ENCODE results near the gene USP6NL.
A peak's percentile ranks its signal among the peaks of the same experiment; 100 is the strongest.

The USP6NL gene

DNA sequence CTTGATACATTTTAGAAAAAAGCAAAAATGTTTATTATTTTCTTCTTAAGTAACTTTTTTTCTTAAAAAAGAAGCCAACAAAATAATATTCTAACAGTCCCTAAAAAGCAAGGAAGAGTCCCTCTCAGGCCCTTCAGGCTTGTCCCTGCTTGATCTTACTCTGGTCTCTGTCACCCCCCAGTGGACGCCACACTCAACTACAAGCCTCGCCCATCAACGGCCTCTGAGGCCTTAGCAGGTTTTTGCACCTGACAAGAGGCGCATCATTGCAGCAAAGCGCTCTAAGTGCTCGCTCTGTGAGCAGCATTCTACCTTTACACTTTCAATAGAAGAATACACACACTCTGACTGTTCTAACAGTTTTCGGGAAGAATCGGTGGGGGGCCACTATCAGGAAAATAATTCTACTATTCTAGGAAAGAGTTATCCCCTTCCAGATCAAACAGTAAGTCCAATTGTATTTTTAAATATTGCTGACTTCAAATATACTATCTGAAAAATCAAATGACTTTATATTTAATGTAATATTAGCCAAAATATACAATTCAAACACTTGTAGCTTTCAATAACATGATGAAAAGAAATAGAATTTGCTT, 139.2 kb downstream of the USP6NL start:
- DNase-seq = peak; percentile 28

DNA sequence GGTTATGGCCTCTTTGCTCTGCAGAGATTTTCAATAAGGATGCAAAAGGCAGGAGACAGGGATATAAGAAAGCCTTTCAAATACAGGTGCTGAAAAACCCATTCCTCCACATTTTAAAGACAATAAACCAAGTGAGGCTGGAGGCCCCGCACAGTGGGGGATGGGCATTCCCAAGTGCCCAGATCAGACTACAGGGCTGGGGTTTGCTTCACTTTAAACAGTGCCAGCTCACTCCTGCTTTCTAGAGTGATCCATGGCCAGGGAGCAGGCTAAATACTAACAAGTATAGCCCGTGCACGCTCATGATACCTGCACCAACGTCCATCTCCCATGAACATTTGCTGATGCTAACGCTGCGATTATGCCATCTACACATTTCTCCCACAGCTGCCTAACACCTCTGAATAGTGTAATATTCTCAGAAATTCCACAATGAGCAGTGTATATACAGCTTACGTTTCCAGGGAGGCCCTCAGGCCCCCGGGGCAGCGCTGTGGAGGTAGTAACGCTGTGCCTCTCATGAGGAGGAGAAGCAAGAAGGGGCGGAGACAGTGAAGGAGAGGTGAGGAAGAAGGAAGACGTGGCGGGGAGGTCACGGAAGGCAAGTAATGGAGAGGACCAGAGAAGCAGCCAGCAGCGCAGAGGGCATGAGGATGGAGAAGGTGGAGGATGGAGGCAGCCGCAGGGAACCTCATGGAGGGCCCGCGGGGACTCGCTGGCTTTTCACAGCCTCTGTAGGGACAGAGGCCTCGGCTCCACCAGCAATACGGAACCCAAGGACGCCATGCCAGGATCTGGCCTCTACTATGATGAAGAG, 141.7 kb downstream of the USP6NL start:
- no peak for DNase-seq

DNA sequence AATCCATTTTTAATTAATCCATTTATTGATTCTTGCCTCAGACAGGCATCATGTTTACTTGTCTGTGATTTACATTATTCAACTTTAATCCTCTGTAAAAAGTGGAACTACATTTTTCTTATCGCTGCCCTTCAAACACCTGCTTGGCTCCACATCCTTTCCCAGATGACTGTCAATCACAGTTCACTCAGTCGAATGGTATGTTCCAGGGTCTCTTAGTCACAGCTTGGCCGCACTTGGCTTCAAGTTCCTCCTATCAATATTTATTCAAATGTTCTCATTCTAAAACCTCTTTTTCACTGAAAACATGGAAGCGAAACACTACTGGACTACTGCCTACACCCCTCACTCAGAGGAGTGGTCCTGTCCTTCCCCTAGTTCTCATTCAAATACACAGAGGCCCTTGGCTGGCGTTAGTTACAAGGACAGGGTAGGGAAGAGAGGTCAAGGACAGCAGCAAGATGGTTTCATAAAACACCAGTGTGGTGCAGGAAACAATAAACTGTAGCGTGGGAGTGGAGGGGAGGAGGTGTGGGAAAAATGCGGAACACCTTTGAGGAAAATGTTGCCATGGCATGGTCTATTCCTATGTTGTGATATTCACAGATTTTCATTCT, 143.2 kb downstream of the USP6NL start:
- no peak for DNase-seq

DNA sequence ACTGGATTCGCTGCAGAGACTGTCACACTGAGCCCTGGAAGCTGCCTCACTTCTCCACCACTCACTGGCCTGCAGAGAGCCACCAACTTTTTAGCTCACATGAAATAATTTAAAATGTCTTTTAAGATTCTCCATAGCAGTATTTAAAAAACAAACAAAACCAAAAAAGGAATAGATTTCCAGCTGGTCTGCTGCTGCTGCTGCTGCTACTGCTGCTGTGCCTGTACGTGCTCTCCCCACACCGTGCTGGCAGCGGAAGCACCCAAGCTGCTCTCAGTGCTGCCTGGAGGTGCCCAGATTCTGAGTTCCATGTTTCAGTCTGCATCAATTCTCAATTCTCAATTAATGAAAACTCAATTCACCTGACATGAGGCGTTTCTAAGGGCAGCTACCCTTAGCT, 146.0 kb downstream of the USP6NL start:
- DNase-seq = no peak

DNA sequence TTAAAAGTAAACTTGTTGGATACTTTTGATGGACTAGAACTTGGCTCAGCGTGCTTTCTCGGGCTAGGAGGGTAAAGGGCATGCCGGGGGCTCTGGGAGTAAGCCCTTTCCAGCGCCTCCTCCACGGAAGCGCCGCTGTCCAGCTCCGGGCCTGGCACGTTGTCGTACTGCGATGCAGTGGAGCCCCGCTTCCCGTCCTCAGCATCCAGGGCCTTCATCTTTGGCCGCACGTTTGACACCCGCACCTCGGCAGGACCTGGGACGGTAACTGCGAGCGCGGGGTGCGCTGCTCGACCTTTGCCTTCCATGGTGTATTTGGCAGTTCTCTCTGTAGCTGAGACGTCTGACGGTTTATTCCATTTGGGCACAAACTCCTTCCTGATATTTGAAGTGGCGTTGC, 148.3 kb downstream of the USP6NL start:
- DNase-seq = no peak

DNA sequence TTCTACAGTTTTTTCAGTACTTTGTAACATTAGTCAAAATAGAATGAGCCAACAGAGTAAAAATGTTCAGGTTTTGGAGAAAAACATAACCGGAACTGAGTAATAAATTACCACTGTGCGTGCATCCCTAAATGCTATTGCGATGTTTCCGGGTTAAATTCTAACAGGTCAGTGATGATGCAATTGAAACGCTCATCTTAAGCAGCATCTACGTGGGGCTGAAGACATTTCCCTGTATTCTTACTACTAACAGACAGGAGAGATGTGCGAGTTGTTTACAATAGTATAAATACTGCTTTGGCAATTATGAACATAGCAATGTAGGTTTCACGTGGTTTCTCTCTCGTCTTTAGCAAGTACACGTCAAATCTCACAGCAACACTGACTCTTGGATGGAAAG, 149.4 kb downstream of the USP6NL start:
- no peak for DNase-seq

DNA sequence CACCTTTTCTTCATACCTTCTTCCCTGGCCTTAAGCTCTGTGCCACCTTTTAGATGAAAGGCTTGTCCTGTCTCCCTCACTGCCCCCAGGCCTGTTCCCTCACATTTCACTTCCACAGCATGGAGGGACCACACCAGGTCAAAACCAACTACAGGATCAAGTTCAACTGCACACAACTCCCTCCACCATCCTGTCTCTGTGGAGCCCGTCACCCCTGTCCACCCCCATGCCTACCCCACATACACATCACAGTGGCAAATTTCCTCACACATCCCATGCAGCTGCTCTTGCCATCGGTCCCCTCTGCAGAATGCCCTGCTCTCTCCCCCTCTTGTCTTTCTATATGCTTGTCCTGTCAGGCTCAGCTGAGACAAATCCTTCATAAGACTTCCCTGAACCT, 154.1 kb downstream of the USP6NL start:
- DNase-seq = no peak

DNA sequence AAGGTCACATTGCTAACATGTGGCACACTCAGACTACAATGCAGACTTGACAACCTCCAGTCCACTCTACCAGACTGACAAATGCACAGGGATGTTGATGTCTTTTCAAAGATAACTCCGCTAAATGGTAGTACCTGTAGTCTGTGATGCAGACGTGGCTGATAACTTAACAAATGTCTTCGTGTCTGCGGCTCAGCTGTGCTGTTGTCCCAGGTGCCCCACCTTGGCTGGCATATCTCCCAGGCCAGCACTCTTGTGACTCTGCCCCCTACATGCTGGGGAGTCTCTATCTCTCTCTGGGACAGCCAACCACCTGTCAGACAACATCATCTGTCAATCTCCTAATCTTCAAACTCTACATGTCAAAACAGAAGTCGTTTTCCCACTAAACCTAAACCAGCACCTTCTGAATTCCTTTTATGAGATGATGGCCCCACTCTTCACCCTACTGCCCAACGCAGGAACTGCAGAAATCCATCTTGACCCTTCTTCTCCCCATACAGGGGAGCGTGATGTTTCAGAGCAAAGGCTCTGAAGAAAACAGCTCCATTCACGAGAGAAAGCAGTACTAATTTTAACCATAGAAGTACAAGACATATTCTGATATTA, 156.4 kb downstream of the USP6NL start:
- DNase-seq = no peak

DNA sequence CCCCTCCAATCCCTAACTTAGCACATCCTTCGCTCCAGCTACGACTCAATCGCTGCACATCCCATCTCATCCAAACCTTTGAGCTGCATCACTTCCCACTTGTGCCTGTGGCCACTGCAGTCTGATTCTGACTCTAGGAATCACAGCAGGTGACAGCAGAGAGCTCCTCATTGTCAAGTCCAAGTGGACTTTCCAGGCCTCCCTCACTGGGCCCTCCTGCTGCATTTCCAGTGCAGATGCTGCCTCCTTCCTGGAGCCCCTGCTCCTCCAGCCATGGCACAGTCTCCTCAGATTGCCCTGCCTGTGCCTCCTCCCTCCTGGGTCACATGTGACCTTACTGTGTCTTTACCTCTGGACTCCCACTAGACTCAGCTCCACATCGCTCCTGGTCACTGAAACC, 157.3 kb downstream of the USP6NL start:
- DNase-seq = no peak

DNA sequence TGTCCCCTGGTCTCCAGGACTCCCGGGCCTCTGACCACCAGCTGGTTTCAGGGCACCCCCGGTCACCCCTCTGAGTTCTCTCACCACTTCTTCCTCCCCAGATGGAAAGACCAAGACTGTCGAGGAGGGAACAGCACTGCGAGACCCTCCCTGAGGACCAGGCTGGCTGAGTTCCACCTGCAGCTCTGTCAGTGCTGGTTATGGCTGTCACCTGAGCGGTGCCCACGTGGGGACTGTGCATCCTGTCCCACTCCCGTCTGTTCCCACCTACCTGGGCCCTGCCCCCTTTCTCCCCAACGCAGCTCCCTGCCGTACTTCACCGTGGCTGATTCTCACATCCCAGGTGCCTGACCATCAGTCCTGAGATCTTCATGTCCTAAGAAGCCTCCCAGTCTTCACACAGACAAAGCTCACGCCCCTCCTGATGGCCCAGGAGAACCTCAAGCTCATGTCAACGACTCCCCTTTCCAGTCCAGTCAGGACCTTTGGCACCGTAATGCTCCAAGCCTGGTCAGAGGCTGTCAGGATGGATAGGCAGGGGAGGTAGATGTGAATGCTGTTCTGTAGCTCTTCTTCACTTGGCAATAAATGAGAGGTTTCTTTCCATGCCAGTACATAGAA, 159.7 kb downstream of the USP6NL start:
- DNase-seq = no peak

DNA sequence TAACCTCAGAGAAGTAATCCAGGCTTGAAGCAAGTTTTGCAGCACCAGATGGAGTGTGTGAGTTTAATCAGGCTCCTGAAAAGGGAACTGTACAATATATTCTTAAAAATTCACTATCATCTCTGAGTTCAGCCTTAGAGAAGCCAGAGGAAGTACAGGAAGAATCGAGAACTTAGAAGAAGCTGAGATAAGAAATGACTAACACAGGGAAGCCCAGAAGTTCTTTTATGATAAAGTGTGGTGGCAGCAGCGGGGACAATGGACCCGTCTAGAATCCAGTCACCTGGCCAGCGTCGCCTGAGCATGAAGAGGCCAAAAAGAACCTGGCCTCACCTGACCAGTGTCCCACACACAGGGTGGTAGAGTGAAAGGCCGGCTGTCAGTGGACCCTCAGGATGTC, 161.0 kb downstream of the USP6NL start:
- no peak for DNase-seq

DNA sequence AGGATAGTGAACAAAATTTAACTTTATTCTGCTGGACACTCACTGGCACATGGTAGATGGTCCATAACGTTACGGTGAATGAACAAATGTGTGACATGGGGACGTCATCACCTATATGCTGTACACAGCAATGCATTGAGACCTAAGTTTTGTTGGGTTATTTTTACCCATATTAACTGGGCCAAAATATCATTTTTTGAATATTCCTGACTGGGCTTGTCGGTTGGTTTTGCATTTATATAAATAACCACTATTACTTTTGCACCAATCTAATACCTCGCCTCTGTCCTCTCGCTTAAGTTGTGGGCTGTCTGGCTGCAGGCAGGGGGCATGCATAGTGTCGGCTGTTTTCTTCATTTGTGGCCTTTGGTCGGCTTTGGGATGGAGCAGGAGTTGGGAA, 161.7 kb downstream of the USP6NL start:
- no peak for DNase-seq

DNA sequence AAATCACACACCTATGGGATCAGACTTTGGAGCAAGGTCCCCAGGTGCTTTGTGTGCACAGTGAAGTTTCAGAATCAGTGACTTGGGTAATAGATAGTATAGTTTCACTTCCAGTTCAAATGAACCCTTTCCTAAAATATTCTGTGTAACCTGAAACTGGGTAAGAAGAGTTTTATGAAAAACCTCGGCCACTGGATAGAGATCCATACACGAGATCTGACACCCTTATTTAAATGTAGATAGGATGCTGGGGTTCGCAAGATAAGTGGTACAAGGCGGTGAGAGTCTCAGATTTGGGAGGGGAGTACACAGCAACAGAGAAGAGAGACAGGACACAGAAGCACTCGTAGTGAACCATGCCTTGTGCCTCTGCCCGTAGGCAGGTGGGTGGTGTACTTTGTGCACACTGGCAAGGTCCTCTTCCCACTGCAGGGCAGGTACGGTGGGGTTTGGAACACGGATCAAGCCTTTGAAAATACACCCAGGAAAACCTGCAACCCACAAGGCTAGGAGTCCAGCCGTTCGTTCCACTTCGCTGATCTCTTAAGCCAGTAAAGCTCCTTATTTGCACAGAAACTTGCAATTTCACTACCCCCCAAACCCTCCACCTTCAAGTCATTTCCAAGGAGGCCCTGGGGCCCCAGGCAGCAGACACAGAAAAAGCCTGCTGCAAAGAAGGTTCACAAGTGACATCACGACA, 162.8 kb downstream of the USP6NL start:
- no peak for DNase-seq

DNA sequence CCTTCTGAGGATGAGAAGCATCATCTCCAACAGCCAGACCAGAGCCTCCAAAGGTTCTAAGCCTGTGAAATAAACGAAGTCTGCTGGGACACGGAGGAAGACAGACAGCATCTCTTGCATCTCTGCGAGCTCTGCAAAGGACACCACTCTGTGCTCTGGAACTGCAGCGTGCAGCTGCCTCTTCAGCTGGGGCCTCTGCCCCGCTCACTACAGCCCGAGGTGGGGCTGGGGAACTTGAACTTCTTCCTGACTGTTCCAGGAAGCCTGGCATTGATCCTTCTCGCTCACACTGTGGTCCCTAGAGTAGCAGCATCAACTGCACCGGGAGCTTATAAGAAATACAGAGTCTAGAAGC, 163.3 kb downstream of the USP6NL start:
- DNase-seq = no peak

DNA sequence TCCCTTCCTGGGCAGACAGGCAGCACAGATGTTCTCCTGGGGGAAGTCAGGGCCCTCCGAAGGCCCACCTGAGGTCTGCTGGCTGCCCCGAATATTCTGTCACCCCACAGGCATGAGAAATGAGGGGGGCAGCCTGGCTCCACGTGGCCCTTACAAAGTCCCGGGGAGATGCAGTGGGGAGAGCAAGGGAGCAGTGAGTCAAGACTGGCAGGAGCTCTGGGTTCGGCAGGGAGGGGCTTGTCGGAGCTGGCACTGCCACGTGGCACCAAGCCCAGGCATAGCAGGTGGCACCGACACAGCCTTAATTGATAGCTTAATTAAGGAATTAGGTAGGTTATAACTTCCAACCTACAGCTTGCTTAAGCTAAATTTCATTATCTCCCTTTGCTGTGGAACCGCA, 163.9 kb downstream of the USP6NL start:
- DNase-seq = no peak

DNA sequence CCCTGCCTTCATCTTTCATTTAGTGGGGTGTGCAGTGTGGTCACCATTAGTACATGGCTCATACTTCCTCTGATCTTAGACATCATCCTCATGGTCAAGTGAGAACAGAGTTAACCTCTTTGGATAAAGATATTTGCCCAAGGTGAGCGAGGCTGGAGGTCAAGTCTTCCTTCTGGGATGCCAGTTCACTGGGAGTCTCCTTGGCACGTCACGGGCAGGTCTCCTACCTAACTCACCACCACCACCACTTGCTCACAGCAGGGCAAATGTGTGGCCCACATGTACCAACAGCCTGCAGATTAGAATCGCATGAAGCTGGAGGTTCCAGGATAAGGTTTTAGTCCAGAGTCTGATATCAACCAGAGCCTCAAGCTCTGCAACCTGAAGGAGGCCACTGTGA, 164.6 kb downstream of the USP6NL start:
- DNase-seq = no peak

DNA sequence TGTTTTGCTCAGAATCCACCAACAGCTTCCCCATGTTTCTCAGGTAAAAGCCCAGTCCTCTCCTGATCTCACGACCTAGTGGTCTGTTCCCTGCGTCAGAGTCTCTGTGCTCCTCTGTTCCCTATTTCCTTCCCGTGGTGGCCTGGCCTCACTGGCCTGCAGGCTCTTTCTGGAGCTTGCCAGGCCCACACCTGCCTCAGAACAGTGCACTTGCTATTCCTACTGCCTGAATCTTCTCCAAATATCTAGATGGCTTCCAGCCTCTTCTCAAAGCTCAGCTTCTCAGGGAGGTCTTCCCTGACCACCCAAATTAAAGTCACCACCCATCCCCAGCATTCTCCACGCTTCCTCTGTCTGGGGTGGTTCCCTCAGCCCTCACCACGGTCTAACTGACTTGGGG, 165.3 kb downstream of the USP6NL start:
- DNase-seq = no peak

DNA sequence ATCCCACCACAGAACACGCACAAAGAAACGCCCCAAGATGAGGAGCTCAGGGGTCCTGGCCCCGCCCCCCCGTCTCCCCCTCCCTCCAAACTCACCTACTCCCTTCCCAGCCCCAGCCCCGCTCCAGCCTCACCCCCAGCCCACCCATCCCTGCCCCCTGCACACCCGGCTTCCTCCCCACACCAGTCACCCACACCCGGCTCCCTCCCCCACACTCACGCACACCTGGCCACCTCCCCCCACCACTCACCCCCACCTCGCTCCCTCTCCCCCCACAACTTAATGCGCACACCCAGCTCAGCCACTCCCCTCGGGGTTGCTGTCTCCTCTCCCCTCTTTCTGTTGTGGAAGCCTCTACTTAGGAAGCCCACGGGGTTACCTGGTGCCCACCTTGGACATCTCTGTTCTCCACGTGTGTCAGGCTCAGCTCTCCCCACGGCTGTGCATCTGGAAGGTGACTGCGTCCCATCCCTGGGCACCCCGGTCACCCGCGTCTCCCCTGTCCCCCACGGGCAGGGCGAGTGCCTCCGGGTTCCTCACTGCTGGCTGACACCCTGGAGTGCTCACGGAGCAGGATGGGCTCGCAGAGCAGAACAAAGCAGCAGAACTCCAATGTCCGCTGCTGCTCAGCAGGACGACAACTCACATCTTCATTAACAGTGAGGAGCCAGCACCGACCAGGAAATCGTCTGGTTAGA, 166.8 kb downstream of the USP6NL start:
- DNase-seq = no peak

DNA sequence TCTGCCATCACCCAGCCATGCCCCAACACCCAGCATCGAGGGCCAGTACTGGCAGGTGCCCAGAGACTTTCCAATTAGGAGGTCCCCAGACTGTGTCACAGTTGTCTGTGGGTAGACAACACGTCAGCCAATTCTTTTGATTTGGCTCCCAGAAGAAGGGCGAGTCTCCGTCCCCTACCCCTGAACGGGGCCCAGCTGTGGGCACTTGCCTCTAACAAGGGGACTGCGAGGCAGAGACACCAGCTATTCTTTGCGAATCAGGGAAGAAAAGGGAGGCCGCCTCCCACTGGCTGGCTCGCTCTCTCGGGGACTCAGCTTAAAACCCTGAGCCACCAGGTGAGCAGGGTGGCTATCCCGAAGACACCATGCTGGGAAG, 167.3 kb downstream of the USP6NL start:
- no peak for DNase-seq

DNA sequence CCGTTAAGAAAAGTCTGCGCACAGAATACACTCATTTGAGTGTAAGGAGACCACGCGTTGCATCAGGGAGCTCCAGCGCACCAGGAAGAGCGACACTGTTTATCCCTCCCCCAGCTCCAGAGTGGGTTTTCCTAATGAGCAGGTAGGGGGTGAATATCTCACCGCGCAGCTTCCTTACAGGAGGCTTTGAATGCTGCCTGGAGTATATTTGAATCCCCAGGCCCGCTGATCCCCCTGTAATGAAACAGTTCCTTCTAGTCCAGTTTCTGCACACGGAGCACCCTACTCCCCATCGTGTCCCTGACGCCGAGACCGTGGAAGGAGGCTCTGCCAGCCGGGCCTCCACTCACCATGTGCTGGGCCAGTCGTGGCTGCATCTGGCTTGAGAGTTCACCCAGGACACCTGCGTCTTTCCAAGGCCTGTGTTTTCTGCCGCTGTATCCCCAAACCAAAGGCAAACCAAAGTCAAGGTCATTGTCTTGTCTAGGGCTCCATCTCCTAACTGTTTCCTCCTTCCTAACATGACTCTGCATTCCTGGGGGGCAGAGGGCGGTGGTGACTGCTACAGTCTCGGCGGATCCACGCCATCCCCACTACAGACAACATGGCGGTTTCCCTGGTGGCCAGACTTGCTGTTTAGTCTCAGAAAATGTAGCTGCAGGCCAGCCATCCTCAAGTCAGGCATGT, 167.8 kb downstream of the USP6NL start:
- no peak for DNase-seq

DNA sequence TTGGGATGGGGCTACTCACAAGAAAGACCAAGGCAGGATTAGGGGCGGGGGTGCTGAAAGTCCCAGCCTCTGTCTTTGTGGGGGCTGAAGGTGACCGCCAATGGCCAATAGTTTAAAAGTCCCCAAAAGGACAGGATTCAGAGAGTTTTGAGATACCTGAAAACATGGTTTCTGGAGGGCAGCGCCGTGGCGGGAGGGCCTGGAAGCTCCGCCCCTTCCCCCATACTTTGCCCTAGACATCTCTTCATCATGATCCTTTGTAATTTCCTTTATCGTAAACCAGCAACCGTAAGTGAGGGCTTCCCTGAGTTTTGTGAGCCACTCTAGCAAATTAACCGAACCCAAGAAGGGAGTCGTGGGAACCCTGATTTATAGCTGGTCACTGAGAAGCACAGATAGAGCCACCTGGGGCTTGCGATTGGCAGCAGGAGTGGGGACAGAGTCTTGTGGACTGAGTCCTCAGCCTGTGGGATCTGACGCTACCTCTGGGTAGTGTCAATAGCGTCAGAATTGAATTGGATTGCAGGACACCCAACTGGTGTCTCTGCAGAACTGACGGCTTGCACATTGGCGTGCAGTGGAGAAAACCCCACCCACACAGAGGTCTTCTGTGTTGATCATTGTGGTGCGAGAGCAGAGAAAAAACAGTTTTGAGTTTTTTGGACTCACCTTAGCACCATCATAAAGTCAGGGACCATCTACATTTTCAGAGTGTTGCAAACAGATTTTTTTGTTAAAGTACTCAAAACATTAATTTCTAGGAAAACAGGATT, 169.3 kb downstream of the USP6NL start:
- DNase-seq = no peak
